Activated T-cell treated with anti-CD3 and anti-CD28 coated beads, Interleukin-2, amount 50 U/mL, for 1 hour (primary cell): ENCODE results near the gene DNAH1.

Source experiments
- DNase-seq: peaks from one replicate; pipeline ENCODE4 v3.0.0-alpha.2; 2020

Gene DNAH1

GRCh38 chr3:52406791-52407510, 90.8 kb downstream of the DNAH1 start:
- DNase-seq, result no peak

DNA sequence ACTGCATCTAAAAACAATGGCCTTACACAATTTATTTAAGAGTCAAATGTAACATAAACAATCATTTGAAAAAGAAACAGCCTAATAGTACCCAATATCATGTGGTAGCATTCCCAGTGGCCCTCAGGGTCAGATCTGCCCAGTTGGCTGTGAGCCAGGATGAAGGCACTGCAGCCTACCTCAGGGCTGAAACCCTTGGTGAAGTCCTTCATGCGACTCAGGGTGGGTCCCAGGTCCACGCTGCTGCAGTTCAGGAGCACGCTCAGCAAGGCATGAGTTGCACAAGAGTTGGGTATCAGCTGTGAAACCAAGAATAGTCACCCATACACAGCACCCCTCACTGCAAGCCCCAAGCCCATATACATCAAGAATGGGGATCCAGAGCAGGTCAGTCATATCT, 91.7 kb downstream of the DNAH1 start:
- no peak for DNase-seq

DNA sequence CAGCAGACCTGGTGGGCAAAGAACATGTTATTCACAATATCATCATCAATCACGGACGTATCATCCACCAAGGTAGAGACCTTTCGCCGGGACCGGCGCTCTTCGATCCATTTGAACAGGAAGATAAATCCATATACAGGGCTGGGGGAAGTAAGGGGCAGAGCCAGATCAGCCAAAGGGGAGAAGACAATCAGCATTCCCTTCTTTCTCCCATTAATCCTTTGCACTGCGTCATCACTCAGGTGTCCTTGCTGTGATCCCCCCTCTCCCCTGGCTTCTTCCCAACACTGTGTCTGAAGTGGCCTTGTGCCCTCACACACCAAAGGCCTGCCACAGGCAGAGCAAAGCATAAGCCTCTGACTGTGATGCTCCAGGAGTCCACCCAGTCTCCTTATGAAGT, 92.3 kb downstream of the DNAH1 start:
- DNase-seq, result no peak

DNA sequence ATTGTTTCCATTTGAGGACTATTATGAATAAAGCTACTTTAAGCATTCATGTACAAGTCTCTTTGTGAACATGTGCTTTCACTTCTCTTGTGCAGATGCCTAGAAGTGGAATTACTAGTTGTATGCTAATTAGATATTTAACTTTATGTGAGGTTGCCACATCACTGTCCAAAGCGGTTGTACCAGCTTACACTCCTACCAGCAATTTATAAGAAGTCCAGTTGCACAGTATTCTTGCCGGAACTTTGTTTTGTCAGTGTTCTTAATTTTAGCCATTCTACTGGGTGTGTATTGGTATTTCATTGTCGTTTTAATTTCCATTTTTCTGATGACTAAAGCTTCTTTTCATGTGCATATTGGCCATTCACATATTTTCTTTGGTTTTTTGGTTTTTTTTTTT, 99.7 kb downstream of the DNAH1 start:
- no peak for DNase-seq

DNA sequence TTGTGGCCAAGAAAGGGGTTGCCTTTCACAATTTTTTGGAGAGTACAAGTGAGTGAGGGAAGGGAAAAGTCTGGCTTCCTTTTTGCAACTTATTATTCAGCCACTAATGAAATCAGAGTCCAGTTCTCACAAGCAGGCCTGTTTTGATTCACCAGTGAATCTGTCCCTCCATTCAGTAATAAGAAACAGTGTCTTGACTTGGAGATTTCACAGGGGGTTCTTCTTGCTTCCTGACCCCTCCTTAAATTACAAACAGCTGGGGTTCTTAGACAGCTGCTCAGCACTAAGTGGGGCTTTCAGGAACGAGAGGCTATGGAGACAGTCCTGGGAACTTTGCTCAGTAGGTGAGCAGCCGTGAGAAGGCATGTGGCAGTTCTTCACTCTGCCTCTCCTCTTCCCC, 104.3 kb downstream of the DNAH1 start:
- no peak for DNase-seq

DNA sequence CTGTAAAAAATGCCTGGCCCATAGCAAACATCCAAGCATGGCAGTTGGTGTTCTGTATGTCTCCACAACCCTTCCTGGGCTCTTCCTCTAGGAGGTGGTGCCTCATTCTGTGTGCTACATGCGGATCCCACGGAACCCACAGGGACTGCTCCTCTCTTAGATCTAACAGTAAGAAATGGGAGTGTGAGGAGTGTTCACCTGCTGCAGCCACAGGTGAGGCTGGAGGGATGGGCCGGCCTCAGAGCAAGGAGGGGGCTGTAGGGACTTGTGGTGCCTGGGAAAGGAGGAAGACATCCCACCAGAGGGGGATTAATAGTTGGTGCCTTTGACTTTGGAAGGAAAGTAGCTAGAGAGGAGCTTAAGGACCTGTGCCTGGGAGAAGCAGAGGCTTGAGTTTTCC, 106.5 kb downstream of the DNAH1 start:
- DNase-seq, result no peak

- DNase-seq, result no peak
Observed at GRCh38 chr3:52423173-52423572, 107.1 kb downstream of the DNAH1 start.

DNA sequence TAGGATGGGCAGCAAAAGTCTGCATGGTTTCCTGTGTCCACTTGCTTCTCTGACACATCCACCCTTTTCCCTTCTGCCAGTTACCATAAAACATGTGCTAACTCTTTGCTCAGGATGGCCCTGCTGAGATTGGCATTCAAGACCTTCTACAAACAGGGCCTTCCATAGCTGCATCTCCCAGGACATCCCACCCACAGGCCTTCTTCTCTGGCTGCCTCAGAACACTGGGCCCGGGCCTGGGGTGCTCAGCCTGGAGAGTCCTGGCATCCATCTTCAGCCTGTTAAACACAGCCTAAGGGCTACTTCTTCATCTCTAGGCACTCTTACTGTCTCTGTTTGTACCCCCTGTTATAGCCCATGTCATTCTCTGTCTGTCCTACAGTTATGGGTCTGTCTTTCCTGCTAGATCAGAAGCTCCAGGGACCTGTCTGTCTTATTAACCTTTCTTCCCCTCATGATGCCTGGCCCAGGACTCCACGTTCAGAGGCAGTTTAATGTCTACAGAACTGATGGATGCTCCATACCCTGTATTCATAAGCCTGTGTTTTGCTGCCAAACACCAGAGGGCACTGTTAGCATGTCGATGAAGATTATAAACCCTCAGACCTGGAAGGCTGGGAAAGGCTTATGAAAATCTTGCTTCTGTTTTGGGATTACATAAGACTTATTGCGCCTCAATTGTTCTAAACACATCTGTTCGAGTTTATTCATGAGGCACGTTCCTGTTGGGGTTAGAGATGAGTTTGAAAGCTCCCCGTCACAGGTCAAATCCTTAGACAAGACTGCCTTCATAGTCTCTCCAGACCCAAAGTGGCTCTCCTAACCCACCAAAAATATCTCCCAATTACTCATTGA, 112.3 kb downstream of the DNAH1 start:
- DNase-seq, result no peak

GRCh38 chr3:52429031-52429430, 112.9 kb downstream of the DNAH1 start:
- DNase-seq, result no peak

GRCh38 chr3:52429779-52430415, 113.8 kb downstream of the DNAH1 start:
- DNase-seq, result no peak

GRCh38 chr3:52430416-52430810, 114.3 kb downstream of the DNAH1 start:
- DNase-seq, result no peak

GRCh38 chr3:52431459-52432223, 115.5 kb downstream of the DNAH1 start:
- no peak for DNase-seq

DNA sequence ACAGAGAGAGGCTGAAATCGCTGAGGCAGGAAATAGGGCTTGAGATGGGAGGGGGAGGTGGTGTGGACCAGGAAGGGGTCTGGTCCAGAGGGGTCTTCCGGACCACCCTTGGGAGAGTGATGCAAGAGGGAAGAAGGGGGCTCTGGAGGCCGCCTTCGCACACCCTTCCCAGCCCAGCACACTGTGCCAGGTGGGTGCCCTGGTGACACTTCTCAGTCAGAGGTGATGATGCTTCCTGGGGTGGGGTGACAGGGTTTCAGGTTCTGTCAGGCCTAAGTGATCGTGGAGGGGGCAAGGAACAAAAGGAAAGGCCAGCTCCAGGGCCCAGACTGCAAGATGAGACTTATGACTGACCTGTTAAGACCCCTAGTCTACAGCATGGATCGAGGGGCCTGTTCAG, 116.1 kb downstream of the DNAH1 start:
- DNase-seq, result no peak

GRCh38 chr3:52432691-52433141, 116.6 kb downstream of the DNAH1 start:
- DNase-seq, result no peak

DNA sequence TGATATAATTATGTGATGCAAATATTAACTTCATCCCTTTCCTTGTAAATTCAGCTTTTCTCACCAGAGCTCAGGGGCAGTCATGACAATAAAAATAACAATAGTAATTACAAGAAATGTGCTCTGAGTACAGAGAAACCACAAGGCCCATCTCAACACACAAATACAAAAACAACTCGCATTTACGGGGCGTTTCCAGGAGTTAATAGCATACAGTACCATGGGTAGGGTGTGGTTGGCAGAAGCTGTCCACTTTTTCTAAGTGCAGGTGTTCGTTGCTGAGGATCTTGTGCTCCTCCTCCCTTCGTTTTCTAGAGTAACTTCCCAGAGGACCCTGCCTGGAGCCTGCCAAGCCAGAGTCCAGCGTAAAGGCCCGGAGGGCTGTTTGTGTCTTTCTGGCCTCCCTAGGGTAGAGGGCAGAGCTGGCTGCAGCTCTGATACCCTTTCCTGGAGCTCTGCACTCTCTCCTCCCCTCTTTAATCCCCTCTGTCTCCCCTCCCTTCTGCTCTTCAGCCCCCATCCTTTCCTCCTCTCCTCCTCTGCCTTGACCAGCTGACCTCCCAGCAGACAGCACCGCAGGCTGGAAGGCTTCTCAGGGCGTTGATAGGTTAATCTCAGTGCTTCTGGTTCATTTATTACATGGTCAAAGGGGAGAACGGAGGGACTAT, 117.3 kb downstream of the DNAH1 start:
- DNase-seq, result no peak

- DNase-seq, result no peak
Observed at GRCh38 chr3:52433996-52434479, 117.9 kb downstream of the DNAH1 start.

DNA sequence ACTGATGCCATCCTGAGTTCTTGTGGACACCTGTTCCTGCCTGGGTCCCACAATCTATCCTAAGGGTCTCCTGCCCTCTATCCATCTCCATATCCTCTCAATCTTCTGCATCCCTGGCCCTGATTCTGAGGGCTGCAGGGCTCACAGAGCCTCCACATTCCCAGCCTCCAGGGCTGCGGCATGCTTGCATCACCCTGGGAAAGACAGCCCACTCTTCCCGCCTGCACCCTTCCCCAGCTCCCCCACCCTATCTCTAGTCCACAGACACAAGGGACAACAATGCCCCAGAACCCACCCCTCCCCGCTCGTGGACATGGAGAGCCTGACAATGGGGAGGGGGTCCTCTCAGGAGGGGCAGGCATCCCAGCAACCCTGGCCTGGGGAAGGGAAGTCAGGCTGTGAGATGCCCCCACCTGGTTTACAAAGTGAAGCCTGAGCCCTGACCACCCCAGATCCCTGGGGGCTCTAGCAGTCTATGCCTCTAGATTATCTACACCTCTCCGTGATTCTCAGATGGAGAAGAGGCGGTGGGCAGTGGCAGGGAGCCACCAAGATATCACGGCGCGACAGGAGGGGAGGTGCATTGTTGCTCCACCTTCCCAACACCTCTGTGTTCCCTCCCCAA, 118.5 kb downstream of the DNAH1 start:
- DNase-seq, result no peak

- no peak for DNase-seq
Observed at GRCh38 chr3:52435246-52436101, 119.4 kb downstream of the DNAH1 start.

- DNase-seq, result no peak
Observed at GRCh38 chr3:52436500-52437149, 120.5 kb downstream of the DNAH1 start.
